Astrocyte of the cerebellum (primary cell): ENCODE results near the gene SLC25A44.
A peak's percentile ranks its signal among the peaks of the same experiment; 100 is the strongest.

Experiments
- DNase-seq: peaks from one replicate; pipeline ENCODE4 v3.0.0-alpha.2; 2011; ENCODE audit warnings: low read depth
- H3K4me3 ChIP-seq: 2 replicates; pipeline ENCODE4 v1.5.1; 2011; ENCODE audit warnings: mild to moderate bottlenecking, low read depth, low read length, moderate library complexity
- in situ Hi-C: cut with HindIII; loops from 2 replicates; pipeline ENCODE4 v1.10.0; 2017; ENCODE audit warnings: low sequenced_read_pairs
- TF ChIP-seq, protein P1 (sequence below): IDR thresholded peaks from 2 replicates; pipeline ENCODE4 v1.5.1; 2012; ENCODE audit warnings: low read length, low read depth, moderate library complexity, mild to moderate bottlenecking; ENCODE audit errors: missing control alignments

SLC25A44 gene

DNA sequence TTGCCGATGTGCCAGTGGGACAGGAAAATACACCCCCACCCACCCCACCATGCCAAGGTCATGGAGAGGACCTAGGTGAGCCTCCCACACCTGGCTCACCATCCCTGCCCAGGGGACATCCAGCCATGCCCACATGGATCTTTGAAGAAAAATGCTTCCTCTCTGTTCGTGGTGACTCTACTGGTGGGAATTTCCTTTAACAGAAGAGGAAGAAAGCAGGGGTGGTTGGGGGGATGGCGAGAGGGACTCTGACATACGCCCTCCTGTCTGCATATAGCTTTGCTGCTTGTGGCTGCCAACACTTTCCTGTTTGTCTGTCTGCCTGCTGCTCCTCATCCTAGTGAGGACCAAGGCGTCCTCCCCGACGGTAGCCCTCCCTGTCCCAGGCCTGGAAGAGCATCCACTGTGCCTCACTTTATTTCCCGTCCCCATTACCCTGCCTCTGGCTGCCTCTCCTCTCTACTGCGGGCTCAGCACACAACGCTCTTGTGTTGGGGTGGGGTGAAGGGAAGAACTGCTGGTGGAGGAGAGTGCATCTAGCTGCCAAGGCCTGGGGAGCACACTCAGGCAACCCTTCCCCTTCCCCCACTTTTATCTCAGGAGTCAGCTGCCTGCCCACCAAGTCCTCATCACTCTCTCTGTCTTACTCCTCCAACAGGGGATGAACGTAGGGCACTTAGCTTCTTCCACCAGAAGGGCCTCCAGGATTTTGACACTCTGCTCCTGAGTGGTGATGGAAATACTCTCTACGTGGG, 38.0 kb upstream of the SLC25A44 start:
- in situ Hi-C loops, result no loop called here
- TF ChIP-seq, protein P1, sequence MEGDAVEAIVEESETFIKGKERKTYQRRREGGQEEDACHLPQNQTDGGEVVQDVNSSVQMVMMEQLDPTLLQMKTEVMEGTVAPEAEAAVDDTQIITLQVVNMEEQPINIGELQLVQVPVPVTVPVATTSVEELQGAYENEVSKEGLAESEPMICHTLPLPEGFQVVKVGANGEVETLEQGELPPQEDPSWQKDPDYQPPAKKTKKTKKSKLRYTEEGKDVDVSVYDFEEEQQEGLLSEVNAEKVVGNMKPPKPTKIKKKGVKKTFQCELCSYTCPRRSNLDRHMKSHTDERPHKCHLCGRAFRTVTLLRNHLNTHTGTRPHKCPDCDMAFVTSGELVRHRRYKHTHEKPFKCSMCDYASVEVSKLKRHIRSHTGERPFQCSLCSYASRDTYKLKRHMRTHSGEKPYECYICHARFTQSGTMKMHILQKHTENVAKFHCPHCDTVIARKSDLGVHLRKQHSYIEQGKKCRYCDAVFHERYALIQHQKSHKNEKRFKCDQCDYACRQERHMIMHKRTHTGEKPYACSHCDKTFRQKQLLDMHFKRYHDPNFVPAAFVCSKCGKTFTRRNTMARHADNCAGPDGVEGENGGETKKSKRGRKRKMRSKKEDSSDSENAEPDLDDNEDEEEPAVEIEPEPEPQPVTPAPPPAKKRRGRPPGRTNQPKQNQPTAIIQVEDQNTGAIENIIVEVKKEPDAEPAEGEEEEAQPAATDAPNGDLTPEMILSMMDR, result no peak
- DNase-seq, result no peak
- no peak overlapping the region for H3K4me3 ChIP-seq

DNA sequence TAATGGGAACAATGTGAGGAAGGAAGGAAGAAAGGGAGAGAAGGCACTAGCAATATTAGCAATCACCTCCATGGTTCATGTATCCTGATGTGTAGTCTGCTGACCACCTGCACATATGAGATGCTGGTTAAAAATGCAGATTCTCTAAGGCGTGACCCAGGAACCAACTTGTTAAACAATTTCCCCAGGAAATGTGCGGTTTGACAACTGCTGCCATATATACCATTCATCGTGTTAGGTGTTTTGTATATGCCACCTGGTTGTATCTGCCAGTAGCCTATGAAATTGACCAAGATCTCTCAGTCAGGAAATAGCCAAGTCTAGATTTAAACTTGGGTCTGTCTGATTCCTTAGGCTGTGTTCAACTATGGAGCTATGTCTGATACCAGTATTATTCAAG, 36.4 kb upstream of the SLC25A44 start:
- in situ Hi-C loops, result no loop called here
- no peak overlapping the region for H3K4me3 ChIP-seq

DNA sequence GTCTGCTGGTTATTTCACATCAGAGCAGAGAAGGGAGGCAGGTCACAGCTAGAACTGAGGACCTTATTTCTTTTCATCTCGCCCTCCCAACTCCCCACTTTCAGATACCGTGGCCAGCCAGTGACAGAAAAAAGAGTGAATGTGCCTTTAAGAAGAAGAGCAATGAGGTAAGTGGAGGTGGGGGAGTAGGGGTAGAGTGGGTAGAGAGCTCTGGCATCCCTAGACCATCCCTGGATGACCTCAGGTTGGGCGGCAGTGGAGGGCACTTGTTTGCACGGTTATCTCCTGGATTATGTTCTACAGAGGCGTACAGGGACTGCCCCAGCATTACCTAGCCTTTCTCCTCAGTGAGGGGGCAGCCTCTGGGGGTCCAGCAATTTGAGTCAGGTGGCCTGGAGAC, 35.9 kb upstream of the SLC25A44 start:
- H3K4me3 ChIP-seq, result no peak overlapping the region
- TF ChIP-seq, protein P1, result no peak
- in situ Hi-C loops, result no loop called here
- no peak for DNase-seq

More for the DNA sequence above, 36.4 kb upstream of the SLC25A44 start:
- DNase-seq, result no peak
- TF ChIP-seq, protein P1, result no peak

DNA sequence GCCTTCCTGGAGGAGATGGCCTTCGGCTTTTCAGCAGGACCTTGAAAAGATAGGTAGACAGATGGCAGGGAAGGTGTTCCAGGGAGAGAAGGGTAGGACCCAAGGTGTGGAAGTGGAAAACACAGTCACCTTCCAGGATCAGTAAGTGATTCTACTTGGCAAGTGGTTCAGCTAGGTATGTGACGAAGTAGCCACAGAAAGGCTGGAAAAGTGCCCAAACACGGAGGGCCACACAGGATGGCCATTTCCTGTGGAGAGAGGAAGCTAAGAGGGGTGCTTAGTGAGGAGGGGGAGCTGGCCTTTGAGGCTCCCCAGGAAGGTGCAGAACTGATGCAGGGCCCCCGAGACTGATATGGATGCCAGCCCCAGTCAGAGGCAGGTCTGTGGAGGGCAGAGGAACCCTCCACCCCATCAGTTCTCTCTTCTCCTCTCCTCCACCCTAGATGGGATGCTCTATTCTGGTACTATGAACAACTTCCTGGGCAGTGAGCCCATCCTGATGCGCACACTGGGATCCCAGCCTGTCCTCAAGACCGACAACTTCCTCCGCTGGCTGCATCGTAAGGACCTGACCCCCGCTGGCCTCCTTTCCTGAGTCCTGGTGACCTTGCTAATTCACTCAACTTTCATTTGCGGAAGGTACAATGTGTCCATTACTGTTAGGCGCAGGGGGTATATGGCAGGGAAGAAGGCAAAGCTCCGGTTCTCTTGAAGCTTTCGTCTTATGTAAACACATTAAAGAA, 33.7 kb upstream of the SLC25A44 start:
- DNase-seq, result no peak
- in situ Hi-C loops, result no loop called here
- TF ChIP-seq, protein P1, result no peak
- peak overlapping the region; percentile 25 for H3K4me3 ChIP-seq

DNA sequence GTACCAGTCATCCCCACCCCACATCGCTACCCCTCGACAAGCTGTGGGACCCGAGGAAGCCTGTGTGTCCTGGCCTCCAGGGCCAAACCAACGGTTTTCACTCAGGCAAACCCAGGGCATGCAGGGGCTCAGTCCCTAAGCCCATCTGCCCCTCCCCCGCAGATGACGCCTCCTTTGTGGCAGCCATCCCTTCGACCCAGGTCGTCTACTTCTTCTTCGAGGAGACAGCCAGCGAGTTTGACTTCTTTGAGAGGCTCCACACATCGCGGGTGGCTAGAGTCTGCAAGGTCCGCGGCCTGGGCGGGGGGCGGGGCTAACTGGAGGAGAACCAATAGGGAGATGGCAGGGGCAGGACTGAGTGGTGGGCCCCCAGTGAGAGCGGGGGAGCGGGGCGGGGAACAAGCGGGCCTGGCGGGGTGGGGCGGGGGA, 33.1 kb upstream of the SLC25A44 start:
- in situ Hi-C loops, result no loop called here
- H3K4me3 ChIP-seq, result peak overlapping the region; percentile 25
- no peak for DNase-seq
- TF ChIP-seq, protein P1, result no peak

DNA sequence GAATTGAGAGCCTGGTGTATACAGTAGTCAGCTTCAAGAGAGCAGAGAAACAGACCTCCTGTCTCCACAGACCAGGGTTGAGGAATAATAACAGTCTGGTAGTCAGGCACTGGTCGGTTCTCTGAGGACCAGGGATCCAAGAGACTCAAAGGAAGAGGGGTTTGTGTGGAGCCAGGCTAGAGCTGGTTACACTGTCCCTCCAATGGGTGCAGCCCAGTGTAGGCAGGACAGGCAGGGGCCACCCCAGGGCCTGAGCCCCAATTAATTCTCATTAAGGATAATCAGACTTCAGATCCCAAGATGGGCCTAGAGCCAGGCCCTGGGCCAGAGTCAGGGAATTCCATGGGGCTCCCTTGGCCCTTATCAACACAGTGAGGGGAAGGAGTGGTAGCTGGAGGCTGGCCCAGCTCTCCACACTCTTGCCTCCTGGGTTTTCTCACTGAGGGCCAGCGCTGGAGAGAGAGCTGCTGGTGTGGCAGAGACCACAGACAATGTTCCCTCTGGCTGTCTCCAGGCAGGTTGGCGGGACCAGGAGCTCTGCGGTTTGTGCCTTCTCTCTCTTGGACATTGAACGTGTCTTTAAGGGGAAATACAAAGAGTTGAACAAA, 31.4 kb upstream of the SLC25A44 start:
- no peak for DNase-seq
- TF ChIP-seq, protein P1, result no peak
- in situ Hi-C loops, result no loop called here
- no peak overlapping the region for H3K4me3 ChIP-seq
